Omental fat pad (tissue), 4 donors: Measurements from ENCODE around the gene TAB2. TPM values are rescaled to one million over a fixed set of nuclear protein-coding genes. Genes with fewer than 3 reads are reported as not detected.
"Not testable (repeated sequence)": the region's sequence is repeated elsewhere in the genome, so short reads cannot be mapped to it uniquely, and the experiment has no call there.

Source experiments
- ATAC-seq: fragments of 150-250 bp; one replicate; pipeline ENCODE4 v1.9.1; 2016; ENCODE audit warnings: mild to moderate bottlenecking, moderate library complexity; ENCODE audit not compliant: low FRiP score
- DNase-seq: peaks from one replicate; pipeline ENCODE4 v3.0.0-alpha.2; 2019; ENCODE audit warnings: low spot score
- total RNA-seq, 4 donors: library from RNA; depleted of rRNA; stranded (reverse); fragments of >200 nt; gene quantifications; one replicate each; pipeline ENCODE4 v1.1.0, GENCODE V29; 2016
- TF ChIP-seq, protein P1 (sequence below), 3 donors: fragments of 450-650 bp; IDR thresholded peaks; one replicate each; pipeline ENCODE4 v1.5.1; 2016 to 2017; ENCODE audit warnings: antibody characterized with exemption in 3 of 3, mild to moderate bottlenecking in 3 of 3, moderate library complexity in 2 of 3

TAB2 gene
- total RNA-seq, 4 donors from 2014 or later, result 40.0 to 88.4 (median 58.6) TPM

DNA sequence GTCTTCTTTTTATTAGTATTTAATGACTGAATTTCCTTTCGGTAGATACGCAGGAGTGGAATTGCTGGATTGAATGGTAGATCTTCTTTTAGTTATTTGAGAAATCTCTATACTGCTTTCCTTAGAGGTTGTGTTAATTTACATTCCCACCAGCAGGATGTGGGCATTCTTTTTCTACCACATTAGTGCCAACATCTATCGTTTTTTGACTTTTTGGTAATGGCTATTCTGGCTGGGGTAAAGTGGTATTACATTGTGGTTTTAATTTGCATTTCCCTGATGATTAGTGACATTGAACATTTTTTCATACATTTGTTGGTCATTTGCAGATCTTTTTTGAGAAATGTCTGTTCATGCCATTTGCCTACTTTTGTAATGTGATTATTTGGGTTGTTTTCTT, 119.7 kb downstream of the TAB2 start:
- ATAC-seq (no peak), DNase-seq (no peak)
- TF ChIP-seq, protein P1, sequence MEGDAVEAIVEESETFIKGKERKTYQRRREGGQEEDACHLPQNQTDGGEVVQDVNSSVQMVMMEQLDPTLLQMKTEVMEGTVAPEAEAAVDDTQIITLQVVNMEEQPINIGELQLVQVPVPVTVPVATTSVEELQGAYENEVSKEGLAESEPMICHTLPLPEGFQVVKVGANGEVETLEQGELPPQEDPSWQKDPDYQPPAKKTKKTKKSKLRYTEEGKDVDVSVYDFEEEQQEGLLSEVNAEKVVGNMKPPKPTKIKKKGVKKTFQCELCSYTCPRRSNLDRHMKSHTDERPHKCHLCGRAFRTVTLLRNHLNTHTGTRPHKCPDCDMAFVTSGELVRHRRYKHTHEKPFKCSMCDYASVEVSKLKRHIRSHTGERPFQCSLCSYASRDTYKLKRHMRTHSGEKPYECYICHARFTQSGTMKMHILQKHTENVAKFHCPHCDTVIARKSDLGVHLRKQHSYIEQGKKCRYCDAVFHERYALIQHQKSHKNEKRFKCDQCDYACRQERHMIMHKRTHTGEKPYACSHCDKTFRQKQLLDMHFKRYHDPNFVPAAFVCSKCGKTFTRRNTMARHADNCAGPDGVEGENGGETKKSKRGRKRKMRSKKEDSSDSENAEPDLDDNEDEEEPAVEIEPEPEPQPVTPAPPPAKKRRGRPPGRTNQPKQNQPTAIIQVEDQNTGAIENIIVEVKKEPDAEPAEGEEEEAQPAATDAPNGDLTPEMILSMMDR (IDR thresholded peaks at IDR 0.05), result no peak

DNA sequence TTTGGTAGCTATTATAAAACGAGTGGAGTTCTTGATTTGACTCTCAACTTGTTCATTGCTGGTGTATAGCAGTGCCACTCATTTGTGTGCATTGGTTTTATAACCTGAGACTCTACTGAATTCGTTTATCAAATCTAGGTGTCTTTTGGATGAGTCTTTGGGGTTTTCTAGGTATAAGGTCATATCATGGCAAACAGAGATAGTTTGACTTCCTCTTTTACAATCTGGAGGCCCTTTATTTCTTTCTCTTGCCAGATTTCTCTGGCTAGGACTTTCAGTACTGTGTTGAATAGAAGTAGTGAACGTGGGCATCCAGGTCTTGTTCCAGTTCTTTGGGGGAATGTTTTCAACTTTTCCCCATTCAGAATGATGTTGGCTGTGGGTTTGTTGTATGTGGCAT, 121.3 kb downstream of the TAB2 start:
- DNase-seq (no peak), ATAC-seq (no peak)
- TF ChIP-seq, protein P1 (IDR thresholded peaks at IDR 0.05), result no peak

DNA sequence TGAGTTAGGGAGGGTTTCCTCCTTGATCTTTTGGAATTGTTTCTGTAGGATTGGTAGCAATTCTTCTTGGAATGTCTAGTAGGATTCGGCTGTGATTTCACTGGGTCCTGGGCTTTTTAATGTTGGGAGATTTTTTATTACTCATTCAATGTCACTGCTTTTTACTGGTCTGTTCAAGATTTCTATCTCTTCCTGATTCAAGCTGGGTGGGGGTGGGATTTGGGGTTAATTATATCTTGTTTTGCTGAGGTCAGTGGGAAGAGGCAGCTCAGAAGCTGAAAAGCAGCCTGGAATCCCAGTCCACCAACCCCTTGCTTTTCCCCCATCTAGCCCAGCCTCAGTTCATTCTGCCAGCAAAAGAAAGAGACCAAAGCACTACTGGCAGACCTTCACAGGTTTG, 122.1 kb downstream of the TAB2 start:
- no peak for ATAC-seq
- TF ChIP-seq, protein P1 (IDR thresholded peaks at IDR 0.05), result no peak

DNA sequence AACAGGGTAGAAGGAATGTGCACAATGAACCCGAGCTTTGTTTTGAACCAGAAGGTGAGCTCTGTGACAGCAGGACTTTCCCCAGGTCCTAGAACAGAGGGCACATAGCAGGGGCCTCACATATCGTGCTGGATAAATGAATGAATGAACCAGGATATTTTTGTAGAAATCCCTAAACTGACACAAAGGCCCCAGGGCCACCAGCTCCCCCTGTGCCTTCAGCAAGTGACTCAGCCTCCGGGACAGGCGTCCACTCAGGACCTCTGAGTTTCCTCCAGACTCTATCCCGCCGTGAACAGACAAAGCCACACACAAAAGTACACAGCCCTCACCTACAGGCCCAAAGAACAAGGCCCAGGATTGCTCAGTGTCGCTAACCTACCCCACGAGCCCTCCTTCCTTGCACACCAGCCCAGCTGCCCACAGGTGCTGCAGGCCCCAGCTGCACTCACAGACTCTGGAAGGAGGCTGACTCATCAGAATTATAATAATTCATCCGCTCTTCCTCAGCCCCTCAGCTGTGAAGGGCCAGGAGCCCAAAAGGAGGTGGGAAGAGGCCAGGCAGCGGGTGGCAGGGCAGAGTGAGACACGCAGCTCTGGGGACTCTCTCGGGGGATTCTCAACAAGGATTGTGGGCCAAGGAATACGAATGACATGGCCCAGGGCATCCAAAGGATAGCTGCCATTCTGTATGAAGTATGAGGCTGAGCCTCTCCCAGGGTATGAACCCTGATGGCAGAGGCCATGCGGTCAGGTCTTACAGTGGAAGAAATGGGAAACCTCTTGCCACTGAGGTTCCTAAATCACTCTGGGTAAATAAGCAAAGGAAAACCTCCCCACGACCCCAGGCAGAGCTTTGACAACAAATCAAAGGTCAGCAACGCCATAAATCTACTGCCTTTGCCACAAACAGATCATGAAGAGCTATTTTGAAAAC, 123.5 kb downstream of the TAB2 start:
- no peak for ATAC-seq
- DNase-seq, result no peak
- TF ChIP-seq, protein P1 (IDR thresholded peaks at IDR 0.05), result no peak

More for the DNA sequence above, 122.1 kb downstream of the TAB2 start:
- no peak for DNase-seq

DNA sequence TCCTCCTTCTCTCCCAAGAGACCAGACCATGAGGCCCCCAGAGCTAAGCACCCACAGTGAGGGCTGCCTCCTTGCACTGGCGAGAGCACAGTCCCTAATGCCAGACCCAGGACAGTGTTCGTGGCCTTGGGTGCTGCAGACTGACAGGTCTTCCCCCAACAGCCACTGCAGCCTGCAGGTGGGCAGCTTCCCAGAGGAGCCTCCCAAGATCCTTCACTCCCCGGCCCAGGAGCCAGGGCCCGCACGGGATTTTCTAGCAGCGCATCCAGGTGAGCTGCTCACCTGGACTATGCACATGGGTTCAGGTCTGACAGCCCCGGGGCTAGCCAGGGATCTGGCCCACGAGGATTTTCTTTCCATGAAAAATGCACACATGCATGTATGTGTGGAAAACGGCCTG, 124.2 kb downstream of the TAB2 start:
- DNase-seq, result no peak
- ATAC-seq, result no peak
- TF ChIP-seq, protein P1 (IDR thresholded peaks at IDR 0.05), result no peak

DNA sequence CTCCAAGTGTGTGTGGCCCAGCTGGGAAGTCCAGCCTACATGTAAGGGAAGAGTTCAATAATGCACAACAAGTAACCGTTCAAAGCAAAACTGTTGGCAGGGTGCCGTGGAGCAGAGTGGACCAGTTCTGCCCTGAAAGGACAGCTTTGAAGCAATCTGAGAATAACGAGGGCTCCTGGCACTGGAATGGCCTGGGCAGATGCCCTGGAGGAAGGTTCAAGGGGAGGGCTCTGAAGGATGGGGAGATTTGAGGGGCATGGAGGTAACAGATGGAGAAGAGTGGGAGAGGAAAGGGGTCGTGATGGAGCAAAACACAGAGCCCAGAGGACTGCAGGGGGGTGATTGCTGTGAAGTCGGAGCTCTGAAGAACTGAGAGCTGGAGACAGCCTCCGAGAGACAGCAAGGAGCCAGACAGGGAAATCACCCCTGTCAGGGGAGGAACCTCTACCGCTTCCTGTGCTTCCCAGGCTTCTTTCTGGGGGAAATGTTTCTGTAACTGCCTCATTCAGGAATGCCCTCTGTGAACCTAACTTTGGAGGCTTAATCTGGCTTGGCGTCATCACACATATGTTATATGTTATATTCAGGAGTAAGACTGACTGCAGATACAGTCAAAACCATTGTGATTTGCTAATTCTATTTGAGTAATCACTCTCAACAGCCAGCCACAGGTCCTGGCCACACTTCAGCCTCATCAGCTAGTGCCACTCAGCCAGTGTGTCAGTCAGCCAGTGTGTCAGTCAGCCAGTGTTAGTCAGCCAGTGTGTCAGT, 126.1 kb downstream of the TAB2 start:
- DNase-seq (no peak), ATAC-seq (no peak)
- TF ChIP-seq, protein P1 (IDR thresholded peaks at IDR 0.05), result no peak

DNA sequence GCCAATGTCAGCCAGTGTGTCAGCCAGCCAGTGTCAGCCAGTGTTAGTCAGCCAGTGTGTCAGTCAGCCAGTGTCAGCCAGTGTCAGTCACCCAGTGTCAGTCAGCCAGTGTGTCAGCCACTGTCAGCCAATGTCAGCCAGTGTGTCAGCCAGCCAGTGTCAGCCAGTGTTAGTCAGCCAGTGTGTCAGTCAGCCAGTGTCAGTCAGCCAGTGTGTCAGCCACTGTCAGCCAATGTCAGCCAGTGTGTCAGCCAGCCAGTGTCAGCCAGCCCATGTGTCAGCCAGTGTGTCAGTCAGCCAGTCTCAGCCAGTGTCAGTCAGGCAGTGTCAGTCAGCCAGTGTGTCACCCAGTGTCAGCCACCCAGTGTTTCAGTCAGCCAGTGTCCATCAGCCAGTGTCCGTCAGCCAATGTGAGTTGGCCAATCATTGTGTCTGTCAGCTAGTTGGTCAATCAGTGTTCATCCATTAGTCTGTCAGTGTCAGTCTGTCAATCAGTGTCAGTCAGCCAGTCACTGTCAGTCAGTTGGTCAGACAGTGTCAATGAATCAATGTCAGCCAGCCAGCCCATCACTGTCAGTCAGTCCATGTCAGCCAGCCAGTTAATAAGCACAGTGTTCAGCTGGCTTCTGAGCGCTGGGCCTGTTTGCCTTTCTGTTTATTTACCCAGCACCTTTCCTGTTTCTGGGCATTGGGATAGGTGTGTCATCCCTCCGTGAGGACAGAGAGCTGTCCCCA, 127.0 kb downstream of the TAB2 start:
- DNase-seq, ATAC-seq: not testable (repeated sequence)
